Activated CD4-positive, alpha-beta T cell treated with anti-CD3 and anti-CD28 coated beads for 24 hours (primary cell): ENCODE results near the gene KRT73.

ENCODE experiments used
- DNase-seq, 2 donors: peaks; one replicate each; pipeline ENCODE4 v3.0.0-alpha.2; 2020; ENCODE audit warnings: low read depth in 2 of 2

Gene KRT73

GRCh38 chr12:52573306-52573705 lies 45.1 kb downstream of the KRT73 start:
- DNase-seq = no peak

- no peak for DNase-seq
These were observed 47.8 kb downstream of the KRT73 start for GRCh38 chr12:52570511-52570910.

- DNase-seq = no peak
These were observed 50.2 kb downstream of the KRT73 start for GRCh38 chr12:52568111-52568510.

GRCh38 chr12:52566847-52567291 lies 51.5 kb downstream of the KRT73 start:
- DNase-seq = no peak

GRCh38 chr12:52564582-52564981 lies 53.8 kb downstream of the KRT73 start:
- no peak for DNase-seq

GRCh38 chr12:52561880-52562449 lies 56.4 kb downstream of the KRT73 start:
- DNase-seq = no peak

GRCh38 chr12:52559979-52560378 lies 58.4 kb downstream of the KRT73 start:
- no peak for DNase-seq

- no peak for DNase-seq
These were observed 59.4 kb downstream of the KRT73 start for GRCh38 chr12:52558781-52559445.
